ENCODE results near the gene KIF13A.
"Not testable (repeated sequence)": the region's sequence is repeated elsewhere in the genome, so short reads cannot be mapped to it uniquely, and the experiment has no call there.

The KIF13A gene

GRCh38 chr6:17998442-17998841 is 11.0 kb upstream of the KIF13A start:
- no peak for DNase-seq (ENCODE audit: low read depth in 2 of 2, low spot score in 1 of 2)

- no peak for DNase-seq (ENCODE audit: low read depth in 2 of 2, low spot score in 1 of 2)
Measured at GRCh38 chr6:17998003-17998402, 10.6 kb upstream of the KIF13A start.

- DNase-seq (ENCODE audit: low read depth in 2 of 2, low spot score in 1 of 2): no peak
Measured at GRCh38 chr6:17995414-17995813, 8.0 kb upstream of the KIF13A start.

GRCh38 chr6:17994019-17994418 is 6.6 kb upstream of the KIF13A start:
- no peak for DNase-seq (ENCODE audit: low read depth in 2 of 2, low spot score in 1 of 2)

GRCh38 chr6:17988422-17988944 is 1.0 kb upstream of the KIF13A start:
- no peak for DNase-seq (ENCODE audit: low read depth in 2 of 2, low spot score in 1 of 2)

- no peak for DNase-seq (ENCODE audit: low read depth in 2 of 2, low spot score in 1 of 2)
Measured at GRCh38 chr6:17987697-17988421, 424 bp upstream of the KIF13A start.

- no peak for DNase-seq (ENCODE audit: low read depth in 2 of 2, low spot score in 1 of 2)
Measured at GRCh38 chr6:17986656-17987446, 584 bp downstream of the KIF13A start.

GRCh38 chr6:17985934-17986655 is 1.3 kb downstream of the KIF13A start:
- no peak for DNase-seq (ENCODE audit: low read depth in 2 of 2, low spot score in 1 of 2)

- DNase-seq (ENCODE audit: low read depth in 2 of 2, low spot score in 1 of 2): no peak
Measured at GRCh38 chr6:17984812-17985670, 2.4 kb downstream of the KIF13A start.

- DNase-seq (ENCODE audit: low read depth in 2 of 2, low spot score in 1 of 2): no peak
Measured at GRCh38 chr6:17984399-17984798, 3.0 kb downstream of the KIF13A start.

- DNase-seq (ENCODE audit: low read depth in 2 of 2, low spot score in 1 of 2): no peak
Measured at GRCh38 chr6:17983730-17984129, 3.7 kb downstream of the KIF13A start.

GRCh38 chr6:17980329-17980728 is 7.1 kb downstream of the KIF13A start:
- no peak for DNase-seq (ENCODE audit: low read depth in 2 of 2, low spot score in 1 of 2)

GRCh38 chr6:17979479-17979878 is 8.0 kb downstream of the KIF13A start:
- no peak for DNase-seq (ENCODE audit: low read depth in 2 of 2, low spot score in 1 of 2)

- DNase-seq (ENCODE audit: low read depth in 2 of 2, low spot score in 1 of 2): not testable (repeated sequence)
Measured at GRCh38 chr6:17976258-17976657, 11.2 kb downstream of the KIF13A start.

GRCh38 chr6:17974570-17975368 is 12.7 kb downstream of the KIF13A start:
- no peak for DNase-seq (ENCODE audit: low read depth in 2 of 2, low spot score in 1 of 2)

- no peak for DNase-seq (ENCODE audit: low read depth in 2 of 2, low spot score in 1 of 2)
Measured at GRCh38 chr6:17972978-17973622, 14.3 kb downstream of the KIF13A start.

GRCh38 chr6:17972074-17972952 is 15.1 kb downstream of the KIF13A start:
- DNase-seq (ENCODE audit: low read depth in 2 of 2, low spot score in 1 of 2): no peak

Measured in stimulated activated CD8-positive, alpha-beta memory T cell treated with anti-CD3 and anti-CD28 coated beads, Interleukin-4, amount 100 ng/mL, for 4 hours (primary cell).